Smooth muscle cell of trachea (primary cell): ENCODE measurements around the gene GBP7. TPM values are rescaled to one million over a fixed set of nuclear protein-coding genes. Genes with fewer than 3 reads are reported as not detected.

ENCODE experiments used
- total RNA-seq: library from RNA; depleted of rRNA; stranded (reverse); fragments of >200 nt; gene quantifications from 2 replicates; pipeline ENCODE4 v1.2.1, GENCODE V29; 2014

The GBP7 gene
- not detected in 2 replicates for total RNA-seq

GRCh38 chr1:89175601-89176256 is at the start of gene GBP7:
Gene GBP7 (minus strand): TSS chr1:89176003. CDS start chr1:89171935, 4,068 bp downstream.

GRCh38 chr1:89198491-89199072 is 22.8 kb upstream of the GBP7 start, which contains the start of gene GBP4:
Gene GBP4 (minus strand): TSS chr1:89198942. CDS start chr1:89198834, 108 bp downstream.

GRCh38 chr1:89125913-89126580 is 49.8 kb downstream of the GBP7 start, which contains the start of gene GBP2:
Gene GBP2 (minus strand): TSS chr1:89126114. CDS start chr1:89121966, 4,148 bp downstream.

Other genes with a start within 250 kb of the GBP7 start
- 40.7 and 67.2 TPM in 2 replicates for gene KYAT3, start 183.4 kb downstream of the GBP7 start, total RNA-seq
- gene RBMXL1, start 183.4 kb downstream of the GBP7 start, total RNA-seq, result 9.3 and 15.1 TPM in 2 replicates
- 28.8 and 48.0 TPM in 2 replicates for gene GBP3, start 153.1 kb downstream of the GBP7 start, total RNA-seq
- 25.5 and 38.5 TPM in 2 replicates for gene GBP1, start 110.8 kb downstream of the GBP7 start, total RNA-seq
- 47.7 and 60.5 TPM in 2 replicates for gene GBP2, start 49.9 kb downstream of the GBP7 start, total RNA-seq
- 0.15 and 0.33 TPM in 2 replicates for gene GBP4, start 22.9 kb upstream of the GBP7 start, total RNA-seq
- 0.17 and 0.87 TPM in 2 replicates for gene GBP5, start 96.9 kb upstream of the GBP7 start, total RNA-seq
- gene GBP6, start 188.1 kb upstream of the GBP7 start, total RNA-seq, result under 0.01 and 0.15 TPM in 2 replicates